Liver (tissue), 3 donors: ENCODE results near the gene ARAP1.

Experiments
- FOXA1 ChIP-seq: IDR thresholded peaks from 2 replicates; pipeline ENCODE4 v1.6.1; 2016; ENCODE audit warnings: antibody characterized with exemption
- GABPA ChIP-seq, 2 donors: IDR thresholded peaks in 1 of 2; conservative IDR thresholded peaks in 1 of 2; 2 replicates each; pipeline ENCODE4 v1.6.1; 2016; ENCODE audit warnings: antibody characterized with exemption in 2 of 2, mild to moderate bottlenecking in 1 of 2, moderate library complexity in 1 of 2
- JUND ChIP-seq, 2 donors: IDR thresholded peaks; 2 replicates each; pipeline ENCODE4 v1.6.1; 2016; ENCODE audit warnings: antibody characterized with exemption in 2 of 2
- RAD21 ChIP-seq, 2 donors: IDR thresholded peaks; 2 replicates each; pipeline ENCODE4 v1.6.1; 2016; ENCODE audit warnings: antibody characterized with exemption in 2 of 2, mild to moderate bottlenecking in 2 of 2
- SP1 ChIP-seq: IDR thresholded peaks from 2 replicates; pipeline ENCODE4 v1.6.1; 2018; ENCODE audit warnings: antibody characterized with exemption, mild to moderate bottlenecking
- TAF1 ChIP-seq: conservative IDR thresholded peaks from 2 replicates; pipeline ENCODE4 v1.6.1; 2016; ENCODE audit warnings: antibody characterized with exemption, mild to moderate bottlenecking
- YY1 ChIP-seq: IDR thresholded peaks from 2 replicates; pipeline ENCODE4 v1.6.1; 2016; ENCODE audit warnings: antibody characterized with exemption, mild to moderate bottlenecking
- TF ChIP-seq, protein P1 (sequence below): fragments of 150-350 bp; IDR thresholded peaks from 2 replicates; pipeline ENCODE4 v1.5.1; 2017; ENCODE audit warnings: improper control_type of control experiment, low read depth, low read length; ENCODE audit not compliant: missing input control
- TF ChIP-seq, protein P2 (sequence below): IDR thresholded peaks from 2 replicates; pipeline ENCODE4 v1.6.1; 2016; ENCODE audit warnings: antibody characterized with exemption
- TF ChIP-seq, protein P3 (sequence below): IDR thresholded peaks from 2 replicates; pipeline ENCODE4 v1.6.1; 2016; ENCODE audit warnings: antibody characterized with exemption
- TF ChIP-seq, protein P4 (sequence below): IDR thresholded peaks from 2 replicates; pipeline ENCODE4 v1.6.1; 2016; ENCODE audit warnings: antibody characterized with exemption
- TF ChIP-seq, protein P5 (sequence below): IDR thresholded peaks from 2 replicates; pipeline ENCODE4 v1.6.1; 2016; ENCODE audit warnings: antibody characterized with exemption, mild to moderate bottlenecking
- donor health status: healthy.
- donor health status: healthy.

DNA sequence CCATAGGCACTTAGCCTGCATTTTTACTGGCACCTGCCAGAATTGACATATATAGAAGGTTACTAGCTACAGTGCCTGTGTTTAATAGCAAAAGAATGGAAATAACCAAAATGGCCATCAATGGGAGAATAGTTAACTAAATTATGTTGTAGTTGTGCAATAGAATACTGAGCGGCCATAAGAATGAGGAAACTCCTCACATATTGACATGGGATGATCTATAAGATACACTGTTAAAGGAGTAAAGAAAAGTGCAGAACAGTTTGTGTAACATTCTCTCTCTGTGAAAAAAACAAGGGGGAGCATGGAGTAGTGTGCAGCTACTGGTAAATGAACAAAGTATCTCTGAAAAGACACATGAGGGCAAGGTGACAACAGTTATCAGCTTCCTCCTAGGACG is 21.5 kb downstream of the ARAP1 start:
- TF ChIP-seq JUND (IDR thresholded peaks at IDR 0.05) = no peak
- TF ChIP-seq, protein P1, sequence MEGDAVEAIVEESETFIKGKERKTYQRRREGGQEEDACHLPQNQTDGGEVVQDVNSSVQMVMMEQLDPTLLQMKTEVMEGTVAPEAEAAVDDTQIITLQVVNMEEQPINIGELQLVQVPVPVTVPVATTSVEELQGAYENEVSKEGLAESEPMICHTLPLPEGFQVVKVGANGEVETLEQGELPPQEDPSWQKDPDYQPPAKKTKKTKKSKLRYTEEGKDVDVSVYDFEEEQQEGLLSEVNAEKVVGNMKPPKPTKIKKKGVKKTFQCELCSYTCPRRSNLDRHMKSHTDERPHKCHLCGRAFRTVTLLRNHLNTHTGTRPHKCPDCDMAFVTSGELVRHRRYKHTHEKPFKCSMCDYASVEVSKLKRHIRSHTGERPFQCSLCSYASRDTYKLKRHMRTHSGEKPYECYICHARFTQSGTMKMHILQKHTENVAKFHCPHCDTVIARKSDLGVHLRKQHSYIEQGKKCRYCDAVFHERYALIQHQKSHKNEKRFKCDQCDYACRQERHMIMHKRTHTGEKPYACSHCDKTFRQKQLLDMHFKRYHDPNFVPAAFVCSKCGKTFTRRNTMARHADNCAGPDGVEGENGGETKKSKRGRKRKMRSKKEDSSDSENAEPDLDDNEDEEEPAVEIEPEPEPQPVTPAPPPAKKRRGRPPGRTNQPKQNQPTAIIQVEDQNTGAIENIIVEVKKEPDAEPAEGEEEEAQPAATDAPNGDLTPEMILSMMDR = no peak
- TF ChIP-seq, protein P2, sequence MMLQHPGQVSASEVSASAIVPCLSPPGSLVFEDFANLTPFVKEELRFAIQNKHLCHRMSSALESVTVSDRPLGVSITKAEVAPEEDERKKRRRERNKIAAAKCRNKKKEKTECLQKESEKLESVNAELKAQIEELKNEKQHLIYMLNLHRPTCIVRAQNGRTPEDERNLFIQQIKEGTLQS = no peak
- no peak for TF ChIP-seq GABPA (IDR thresholded peaks at IDR 0.05 in 1 of 2, conservative IDR thresholded peaks at IDR 0.05 in 1 of 2)
- no peak for TF ChIP-seq RAD21 (IDR thresholded peaks at IDR 0.05)
- TF ChIP-seq, protein P3, sequence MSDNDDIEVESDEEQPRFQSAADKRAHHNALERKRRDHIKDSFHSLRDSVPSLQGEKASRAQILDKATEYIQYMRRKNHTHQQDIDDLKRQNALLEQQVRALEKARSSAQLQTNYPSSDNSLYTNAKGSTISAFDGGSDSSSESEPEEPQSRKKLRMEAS = no peak
- no peak for TF ChIP-seq SP1
- TF ChIP-seq FOXA1 = no peak
- no peak for TF ChIP-seq YY1
- no peak for TF ChIP-seq TAF1
- TF ChIP-seq, protein P4, sequence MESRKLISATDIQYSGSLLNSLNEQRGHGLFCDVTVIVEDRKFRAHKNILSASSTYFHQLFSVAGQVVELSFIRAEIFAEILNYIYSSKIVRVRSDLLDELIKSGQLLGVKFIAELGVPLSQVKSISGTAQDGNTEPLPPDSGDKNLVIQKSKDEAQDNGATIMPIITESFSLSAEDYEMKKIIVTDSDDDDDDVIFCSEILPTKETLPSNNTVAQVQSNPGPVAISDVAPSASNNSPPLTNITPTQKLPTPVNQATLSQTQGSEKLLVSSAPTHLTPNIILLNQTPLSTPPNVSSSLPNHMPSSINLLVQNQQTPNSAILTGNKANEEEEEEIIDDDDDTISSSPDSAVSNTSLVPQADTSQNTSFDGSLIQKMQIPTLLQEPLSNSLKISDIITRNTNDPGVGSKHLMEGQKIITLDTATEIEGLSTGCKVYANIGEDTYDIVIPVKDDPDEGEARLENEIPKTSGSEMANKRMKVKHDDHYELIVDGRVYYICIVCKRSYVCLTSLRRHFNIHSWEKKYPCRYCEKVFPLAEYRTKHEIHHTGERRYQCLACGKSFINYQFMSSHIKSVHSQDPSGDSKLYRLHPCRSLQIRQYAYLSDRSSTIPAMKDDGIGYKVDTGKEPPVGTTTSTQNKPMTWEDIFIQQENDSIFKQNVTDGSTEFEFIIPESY = no peak
- TF ChIP-seq, protein P5, sequence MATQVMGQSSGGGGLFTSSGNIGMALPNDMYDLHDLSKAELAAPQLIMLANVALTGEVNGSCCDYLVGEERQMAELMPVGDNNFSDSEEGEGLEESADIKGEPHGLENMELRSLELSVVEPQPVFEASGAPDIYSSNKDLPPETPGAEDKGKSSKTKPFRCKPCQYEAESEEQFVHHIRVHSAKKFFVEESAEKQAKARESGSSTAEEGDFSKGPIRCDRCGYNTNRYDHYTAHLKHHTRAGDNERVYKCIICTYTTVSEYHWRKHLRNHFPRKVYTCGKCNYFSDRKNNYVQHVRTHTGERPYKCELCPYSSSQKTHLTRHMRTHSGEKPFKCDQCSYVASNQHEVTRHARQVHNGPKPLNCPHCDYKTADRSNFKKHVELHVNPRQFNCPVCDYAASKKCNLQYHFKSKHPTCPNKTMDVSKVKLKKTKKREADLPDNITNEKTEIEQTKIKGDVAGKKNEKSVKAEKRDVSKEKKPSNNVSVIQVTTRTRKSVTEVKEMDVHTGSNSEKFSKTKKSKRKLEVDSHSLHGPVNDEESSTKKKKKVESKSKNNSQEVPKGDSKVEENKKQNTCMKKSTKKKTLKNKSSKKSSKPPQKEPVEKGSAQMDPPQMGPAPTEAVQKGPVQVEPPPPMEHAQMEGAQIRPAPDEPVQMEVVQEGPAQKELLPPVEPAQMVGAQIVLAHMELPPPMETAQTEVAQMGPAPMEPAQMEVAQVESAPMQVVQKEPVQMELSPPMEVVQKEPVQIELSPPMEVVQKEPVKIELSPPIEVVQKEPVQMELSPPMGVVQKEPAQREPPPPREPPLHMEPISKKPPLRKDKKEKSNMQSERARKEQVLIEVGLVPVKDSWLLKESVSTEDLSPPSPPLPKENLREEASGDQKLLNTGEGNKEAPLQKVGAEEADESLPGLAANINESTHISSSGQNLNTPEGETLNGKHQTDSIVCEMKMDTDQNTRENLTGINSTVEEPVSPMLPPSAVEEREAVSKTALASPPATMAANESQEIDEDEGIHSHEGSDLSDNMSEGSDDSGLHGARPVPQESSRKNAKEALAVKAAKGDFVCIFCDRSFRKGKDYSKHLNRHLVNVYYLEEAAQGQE = no peak
